Neural cell (in vitro differentiated cells): ENCODE measurements around the gene POLE. TPM values are rescaled to one million over a fixed set of nuclear protein-coding genes. Genes with fewer than 3 reads are reported as not detected.

ENCODE experiments used
- H2AFZ ChIP-seq: fragments of 200-600, 300-800 bp; sonication (generic), shearing (Covaris generic); 2 replicates; pipeline ENCODE4 v1.6.0; 2014; ENCODE audit warnings: low read depth, mild to moderate bottlenecking, antibody characterized with exemption, low read length, moderate library complexity
- H3F3A ChIP-seq: fragments of 200-600 bp; shearing (Covaris generic); 2 replicates; pipeline ENCODE4 v1.6.1; 2016; ENCODE audit warnings: mild to moderate bottlenecking, moderate library complexity, mixed read lengths, antibody characterized with exemption, low read length; ENCODE audit not compliant: insufficient read depth, poor library complexity, severe bottlenecking
- H3K27ac ChIP-seq: fragments of 200-600, 300-800 bp; sonication (generic), shearing (Covaris generic); 2 replicates; pipeline ENCODE4 v1.5.1; 2014; ENCODE audit warnings: mild to moderate bottlenecking, low read length, moderate library complexity
- H3K27me3 ChIP-seq: fragments of 300-800, 200-600 bp; sonication (generic), shearing (Covaris generic); 2 replicates; pipeline ENCODE4 v1.6.0; 2014; ENCODE audit warnings: mild to moderate bottlenecking, low read depth, low read length, moderate library complexity; ENCODE audit not compliant: insufficient read depth
- H3K36me3 ChIP-seq: fragments of 300-800, 200-600 bp; sonication (generic), shearing (Covaris generic); 2 replicates; pipeline ENCODE4 v1.5.1; 2014; ENCODE audit warnings: mild to moderate bottlenecking, antibody characterized with exemption, low read length, moderate library complexity; ENCODE audit not compliant: insufficient read depth
- H3K4me2 ChIP-seq: fragments of 300-800, 200-600 bp; sonication (generic), shearing (Covaris generic); 2 replicates; pipeline ENCODE4 v1.6.0; 2014; ENCODE audit warnings: mild to moderate bottlenecking, low read length
- H3K4me3 ChIP-seq: fragments of 300-800, 200-600 bp; sonication (generic), shearing (Covaris generic); 2 replicates; pipeline ENCODE4 v1.5.1; 2014; ENCODE audit warnings: mild to moderate bottlenecking, low read length, moderate library complexity
- H3K79me2 ChIP-seq: fragments of 200-600 bp; shearing (Covaris generic); replicated peaks from 2 replicates; pipeline ENCODE4 v1.6.0; 2014; ENCODE audit warnings: mild to moderate bottlenecking, low read length, moderate library complexity; ENCODE audit not compliant: insufficient read depth
- H3K9ac ChIP-seq: fragments of 300-800, 200-600 bp; sonication (generic), shearing (Covaris generic); 2 replicates; pipeline ENCODE4 v1.6.1; 2016; ENCODE audit warnings: mild to moderate bottlenecking, low read length, mixed read lengths
- H3K9me2 ChIP-seq: fragments of 200-600 bp; shearing (Covaris generic); 2 replicates; pipeline ENCODE4 v1.6.1; 2016; ENCODE audit warnings: mild to moderate bottlenecking, low read length, mixed read lengths; ENCODE audit not compliant: insufficient read depth
- H3K9me3 ChIP-seq: fragments of 200-600, 300-800 bp; sonication (generic), shearing (Covaris generic); 2 replicates; pipeline ENCODE4 v1.6.1; 2016; ENCODE audit warnings: mild to moderate bottlenecking, mixed run types, low read length, moderate library complexity, mixed read lengths
- H4K20me1 ChIP-seq: fragments of 200-600 bp; shearing (Covaris generic); 2 replicates; pipeline ENCODE4 v1.6.1; 2016; ENCODE audit warnings: mild to moderate bottlenecking, mixed run types; ENCODE audit not compliant: insufficient read depth
- EP300 ChIP-seq: fragments of 450-650 bp; conservative IDR thresholded peaks from 2 replicates; pipeline ENCODE4 v1.6.1; 2014; ENCODE audit warnings: antibody characterized with exemption, mild to moderate bottlenecking, moderate library complexity; ENCODE audit not compliant: poor library complexity, severe bottlenecking
- EZH2 ChIP-seq: fragments of 200-600, 300-800 bp; shearing (Covaris generic), sonication (generic); IDR thresholded peaks from 2 replicates; pipeline ENCODE4 v1.6.1; 2014; ENCODE audit warnings: antibody characterized with exemption, low read length, borderline replicate concordance, mild to moderate bottlenecking; ENCODE audit not compliant: insufficient read depth, poor library complexity, severe bottlenecking
- MXI1 ChIP-seq: fragments of 450-650 bp; conservative IDR thresholded peaks from 2 replicates; pipeline ENCODE4 v1.6.1; 2014; ENCODE audit warnings: antibody characterized with exemption, mild to moderate bottlenecking; ENCODE audit not compliant: poor library complexity, severe bottlenecking
- POLR2AphosphoS5 ChIP-seq: IDR thresholded peaks from 2 replicates; pipeline ENCODE4 v1.6.1; 2012
- RAD21 ChIP-seq: fragments of 450-650 bp; conservative IDR thresholded peaks from 2 replicates; pipeline ENCODE4 v1.6.1; 2014; ENCODE audit warnings: antibody characterized with exemption, mild to moderate bottlenecking, moderate library complexity
- SMC3 ChIP-seq: fragments of 450-650 bp; conservative IDR thresholded peaks from 2 replicates; pipeline ENCODE4 v1.6.1; 2014; ENCODE audit warnings: antibody characterized with exemption, mild to moderate bottlenecking, moderate library complexity; ENCODE audit not compliant: poor library complexity
- TAF1 ChIP-seq: IDR thresholded peaks from 2 replicates; pipeline ENCODE4 v1.6.1; 2012; ENCODE audit warnings: low read depth
- polyA plus RNA-seq: library from polyadenylated mRNA; depleted of rRNA; stranded (reverse); fragments of >200 nt; gene quantifications from 2 replicates; pipeline ENCODE4 v1.2.3, GENCODE V29; 2014
- TF ChIP-seq, protein P1 (sequence below): fragments of 450-650 bp; IDR thresholded peaks from 2 replicates; pipeline ENCODE4 v1.5.1; 2014; ENCODE audit warnings: antibody characterized with exemption, mild to moderate bottlenecking, moderate library complexity; ENCODE audit not compliant: poor library complexity, severe bottlenecking
- TF ChIP-seq, protein P2 (sequence below): IDR thresholded peaks from 2 replicates; pipeline ENCODE4 v1.6.1; 2012; ENCODE audit warnings: borderline replicate concordance

Gene POLE
- polyA plus RNA-seq, 1 donor from 2014 or later, result 8.5 TPM

DNA sequence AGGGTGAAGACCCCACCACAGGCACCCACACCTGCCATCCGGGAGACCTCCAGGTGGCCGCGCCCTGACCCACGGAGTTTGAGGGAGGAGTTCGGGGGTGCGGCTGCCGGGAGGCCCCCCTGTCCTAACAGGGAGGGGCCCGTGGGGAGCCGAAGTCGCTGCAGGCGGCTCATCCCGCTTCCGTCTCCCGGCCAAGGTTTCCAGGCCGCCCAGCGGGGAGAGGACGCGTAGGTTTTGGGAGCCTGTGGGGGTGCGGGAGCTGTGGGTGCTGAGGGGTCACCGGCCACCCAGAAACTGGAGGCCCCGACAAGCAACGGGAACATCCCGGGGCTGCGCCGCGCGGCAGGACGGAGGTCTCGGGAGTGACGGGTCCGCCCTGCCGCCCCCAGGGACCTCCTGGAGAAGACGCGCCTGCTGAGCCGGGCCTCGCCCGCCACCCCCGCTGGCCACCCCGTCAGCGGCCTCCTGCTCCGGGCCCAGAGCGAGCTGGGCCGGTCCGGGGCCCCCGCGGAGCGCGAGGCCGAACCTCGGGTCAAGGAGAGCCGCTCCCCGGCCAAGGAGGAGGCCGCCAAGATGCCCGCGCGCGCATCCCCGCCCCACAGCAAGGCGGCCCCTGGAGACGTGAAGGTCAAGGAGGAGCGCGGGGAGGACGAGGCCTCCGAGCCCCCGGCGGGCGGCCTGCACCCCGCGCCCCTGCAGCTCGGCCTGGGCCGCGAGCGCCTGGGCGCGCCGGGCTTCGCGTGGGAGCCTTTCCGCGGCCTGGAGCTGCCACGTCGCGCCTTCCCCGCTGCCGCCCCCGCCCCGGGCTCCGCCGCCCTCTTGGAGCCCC is 104.3 kb downstream of the POLE start:
- Histone ChIP-seq H3K4me3 (no peak overlapping the region), H3F3A (no peaks in the 10 kb centered on the region), H3K27me3 (no peaks in the 10 kb centered on the region), H3K9ac (no peak overlapping the region), H3K4me2 (no peak overlapping the region), H3K9me3 (no peaks in the 10 kb centered on the region), H3K9me2 (no peaks in the 10 kb centered on the region), H3K27ac (no peak overlapping the region), H3K36me3 (no peaks in the 10 kb centered on the region), H3K79me2 (no peaks in the 10 kb centered on the region), H2AFZ (no peak overlapping the region), H4K20me1 (no peaks in the 10 kb centered on the region)
- TF ChIP-seq TAF1 (no peak), POLR2AphosphoS5 (no peak), SMC3 (no peak), EZH2 (no peak), RAD21 (no peak), MXI1 (no peak), EP300 (no peak)
- TF ChIP-seq, protein P1, sequence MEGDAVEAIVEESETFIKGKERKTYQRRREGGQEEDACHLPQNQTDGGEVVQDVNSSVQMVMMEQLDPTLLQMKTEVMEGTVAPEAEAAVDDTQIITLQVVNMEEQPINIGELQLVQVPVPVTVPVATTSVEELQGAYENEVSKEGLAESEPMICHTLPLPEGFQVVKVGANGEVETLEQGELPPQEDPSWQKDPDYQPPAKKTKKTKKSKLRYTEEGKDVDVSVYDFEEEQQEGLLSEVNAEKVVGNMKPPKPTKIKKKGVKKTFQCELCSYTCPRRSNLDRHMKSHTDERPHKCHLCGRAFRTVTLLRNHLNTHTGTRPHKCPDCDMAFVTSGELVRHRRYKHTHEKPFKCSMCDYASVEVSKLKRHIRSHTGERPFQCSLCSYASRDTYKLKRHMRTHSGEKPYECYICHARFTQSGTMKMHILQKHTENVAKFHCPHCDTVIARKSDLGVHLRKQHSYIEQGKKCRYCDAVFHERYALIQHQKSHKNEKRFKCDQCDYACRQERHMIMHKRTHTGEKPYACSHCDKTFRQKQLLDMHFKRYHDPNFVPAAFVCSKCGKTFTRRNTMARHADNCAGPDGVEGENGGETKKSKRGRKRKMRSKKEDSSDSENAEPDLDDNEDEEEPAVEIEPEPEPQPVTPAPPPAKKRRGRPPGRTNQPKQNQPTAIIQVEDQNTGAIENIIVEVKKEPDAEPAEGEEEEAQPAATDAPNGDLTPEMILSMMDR, result no peak
- TF ChIP-seq, protein P2, sequence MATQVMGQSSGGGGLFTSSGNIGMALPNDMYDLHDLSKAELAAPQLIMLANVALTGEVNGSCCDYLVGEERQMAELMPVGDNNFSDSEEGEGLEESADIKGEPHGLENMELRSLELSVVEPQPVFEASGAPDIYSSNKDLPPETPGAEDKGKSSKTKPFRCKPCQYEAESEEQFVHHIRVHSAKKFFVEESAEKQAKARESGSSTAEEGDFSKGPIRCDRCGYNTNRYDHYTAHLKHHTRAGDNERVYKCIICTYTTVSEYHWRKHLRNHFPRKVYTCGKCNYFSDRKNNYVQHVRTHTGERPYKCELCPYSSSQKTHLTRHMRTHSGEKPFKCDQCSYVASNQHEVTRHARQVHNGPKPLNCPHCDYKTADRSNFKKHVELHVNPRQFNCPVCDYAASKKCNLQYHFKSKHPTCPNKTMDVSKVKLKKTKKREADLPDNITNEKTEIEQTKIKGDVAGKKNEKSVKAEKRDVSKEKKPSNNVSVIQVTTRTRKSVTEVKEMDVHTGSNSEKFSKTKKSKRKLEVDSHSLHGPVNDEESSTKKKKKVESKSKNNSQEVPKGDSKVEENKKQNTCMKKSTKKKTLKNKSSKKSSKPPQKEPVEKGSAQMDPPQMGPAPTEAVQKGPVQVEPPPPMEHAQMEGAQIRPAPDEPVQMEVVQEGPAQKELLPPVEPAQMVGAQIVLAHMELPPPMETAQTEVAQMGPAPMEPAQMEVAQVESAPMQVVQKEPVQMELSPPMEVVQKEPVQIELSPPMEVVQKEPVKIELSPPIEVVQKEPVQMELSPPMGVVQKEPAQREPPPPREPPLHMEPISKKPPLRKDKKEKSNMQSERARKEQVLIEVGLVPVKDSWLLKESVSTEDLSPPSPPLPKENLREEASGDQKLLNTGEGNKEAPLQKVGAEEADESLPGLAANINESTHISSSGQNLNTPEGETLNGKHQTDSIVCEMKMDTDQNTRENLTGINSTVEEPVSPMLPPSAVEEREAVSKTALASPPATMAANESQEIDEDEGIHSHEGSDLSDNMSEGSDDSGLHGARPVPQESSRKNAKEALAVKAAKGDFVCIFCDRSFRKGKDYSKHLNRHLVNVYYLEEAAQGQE, result no peak

GRCh38 chr12:132582058-132582420 is 105.1 kb downstream of the POLE start:
- Histone ChIP-seq H2AFZ (no peak overlapping the region), H3F3A (no peaks in the 10 kb centered on the region), H3K79me2 (no peaks in the 10 kb centered on the region), H3K9ac (no peak overlapping the region), H3K27ac (no peak overlapping the region), H3K4me3 (no peak overlapping the region), H3K9me2 (no peaks in the 10 kb centered on the region), H3K9me3 (no peaks in the 10 kb centered on the region), H3K27me3 (no peaks in the 10 kb centered on the region), H4K20me1 (no peaks in the 10 kb centered on the region), H3K4me2 (no peak overlapping the region), H3K36me3 (no peaks in the 10 kb centered on the region)
- TF ChIP-seq RAD21, result no peak
- no peak for TF ChIP-seq SMC3
- TF ChIP-seq POLR2AphosphoS5, result no peak
- TF ChIP-seq EP300, result no peak
- no peak for TF ChIP-seq EZH2
- no peak for TF ChIP-seq MXI1
- TF ChIP-seq TAF1, result no peak
- TF ChIP-seq, protein P2, result no peak
- TF ChIP-seq, protein P1, result no peak
